GM13977 (cell line): ENCODE data around the gene FNDC1.
"Not testable (repeated sequence)": the region's sequence is repeated elsewhere in the genome, so short reads cannot be mapped to it uniquely, and the experiment has no call there.

Experiments
- DNase-seq: peaks from one replicate; pipeline ENCODE4 v3.0.0; 2012; ENCODE audit warnings: low spot score
- CTCF ChIP-seq: IDR thresholded peaks from 2 replicates; pipeline ENCODE4 v1.5.1; 2012; ENCODE audit warnings: mild to moderate bottlenecking, control low read depth; ENCODE audit not compliant: insufficient read depth; ENCODE audit errors: extremely low read depth, missing control alignments
- in situ Hi-C: fragments of 300-500 bp; cut with MboI; formaldehyde crosslinking; loops from one replicate; pipeline ENCODE4 v1.12.0; 2022; ENCODE audit warnings: low sequenced_read_pairs, low pct_unique_long_range_greater_than_20kb, mixed read lengths, inconsistent platforms; ENCODE audit not compliant: unreplicated experiment

The FNDC1 gene

DNA sequence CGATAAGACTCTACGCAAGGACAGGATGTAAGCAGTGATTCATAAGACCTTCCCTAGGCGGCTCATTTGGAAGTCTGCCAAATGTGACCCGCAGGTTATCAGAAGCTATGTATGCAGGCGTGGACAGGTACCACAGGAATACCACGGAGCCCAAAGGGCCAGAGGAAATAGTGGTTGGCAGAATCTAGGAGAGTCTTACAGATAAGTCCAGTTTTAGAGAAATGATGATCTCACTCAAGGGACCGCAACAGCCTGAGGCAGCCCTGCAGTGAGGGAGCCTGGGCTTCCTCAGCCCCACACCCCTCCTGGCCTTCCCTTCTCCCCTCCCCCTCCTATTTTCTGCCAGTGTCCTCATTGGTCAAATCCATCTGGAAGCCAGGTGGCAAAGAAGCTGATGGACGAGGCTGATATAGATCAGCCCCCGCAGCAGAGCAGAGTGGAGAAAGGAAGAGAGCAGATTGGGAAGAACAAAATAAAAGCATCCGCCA is 110.6 kb downstream of the FNDC1 start:
- DNase-seq: no peak
- in situ Hi-C loops: no loop called here

DNA sequence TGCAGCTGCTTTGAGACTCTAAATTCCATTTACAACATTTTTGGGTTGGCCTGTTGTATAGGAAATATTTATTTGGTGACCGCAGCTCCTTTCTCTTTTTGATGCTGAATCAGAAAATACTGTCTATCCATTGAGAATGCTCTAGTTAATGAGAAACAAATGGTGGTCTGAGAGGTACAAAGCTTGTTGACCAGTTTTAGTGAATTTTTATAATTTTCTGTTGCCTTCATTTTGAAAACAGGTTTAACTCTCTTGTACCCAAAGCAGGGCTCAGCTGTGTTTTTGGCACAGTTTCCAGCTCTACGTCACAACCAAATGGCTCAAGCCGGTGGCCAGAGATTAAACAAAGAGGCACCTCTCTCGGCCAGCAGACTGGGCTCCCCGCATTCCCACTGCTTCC is 113.2 kb downstream of the FNDC1 start:
- DNase-seq: no peak
- no peak for TF ChIP-seq CTCF
- in situ Hi-C loops: no loop called here

More for the DNA sequence above, 110.6 kb downstream of the FNDC1 start:
- TF ChIP-seq CTCF: no peak

GRCh38 chr6:159284661-159285060 is 115.5 kb downstream of the FNDC1 start:
- DNase-seq, in situ Hi-C loops: not testable (repeated sequence)

DNA sequence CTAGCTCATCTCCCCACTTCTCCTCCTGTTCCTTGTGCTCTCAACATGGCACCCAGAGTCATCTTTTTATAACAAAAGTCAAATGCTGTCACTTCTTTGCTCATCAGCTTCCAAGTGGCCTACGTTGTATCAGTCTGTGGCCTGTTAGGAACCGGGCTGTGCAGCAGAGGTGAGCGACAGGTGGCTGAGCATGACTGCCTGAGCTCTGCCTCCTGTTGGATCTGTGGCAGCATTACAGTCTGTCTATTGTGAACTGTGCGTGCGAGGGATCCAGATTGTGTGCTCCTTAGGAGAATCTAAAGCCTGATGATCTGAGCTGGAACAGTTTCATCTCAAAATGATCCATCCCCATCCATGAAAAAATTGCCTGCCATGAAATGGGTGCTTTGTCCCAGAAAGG is 129.6 kb downstream of the FNDC1 start:
- no peak for TF ChIP-seq CTCF
- no peak for DNase-seq
- in situ Hi-C loops: no loop called here

- DNase-seq: no peak
- in situ Hi-C loops: no loop called here
- TF ChIP-seq CTCF: no peak
Observed at GRCh38 chr6:159299566-159299965, 130.4 kb downstream of the FNDC1 start.

- no peak for TF ChIP-seq CTCF
- in situ Hi-C loops: no loop called here
- DNase-seq: no peak
Observed at GRCh38 chr6:159301277-159301676, 132.1 kb downstream of the FNDC1 start.

DNA sequence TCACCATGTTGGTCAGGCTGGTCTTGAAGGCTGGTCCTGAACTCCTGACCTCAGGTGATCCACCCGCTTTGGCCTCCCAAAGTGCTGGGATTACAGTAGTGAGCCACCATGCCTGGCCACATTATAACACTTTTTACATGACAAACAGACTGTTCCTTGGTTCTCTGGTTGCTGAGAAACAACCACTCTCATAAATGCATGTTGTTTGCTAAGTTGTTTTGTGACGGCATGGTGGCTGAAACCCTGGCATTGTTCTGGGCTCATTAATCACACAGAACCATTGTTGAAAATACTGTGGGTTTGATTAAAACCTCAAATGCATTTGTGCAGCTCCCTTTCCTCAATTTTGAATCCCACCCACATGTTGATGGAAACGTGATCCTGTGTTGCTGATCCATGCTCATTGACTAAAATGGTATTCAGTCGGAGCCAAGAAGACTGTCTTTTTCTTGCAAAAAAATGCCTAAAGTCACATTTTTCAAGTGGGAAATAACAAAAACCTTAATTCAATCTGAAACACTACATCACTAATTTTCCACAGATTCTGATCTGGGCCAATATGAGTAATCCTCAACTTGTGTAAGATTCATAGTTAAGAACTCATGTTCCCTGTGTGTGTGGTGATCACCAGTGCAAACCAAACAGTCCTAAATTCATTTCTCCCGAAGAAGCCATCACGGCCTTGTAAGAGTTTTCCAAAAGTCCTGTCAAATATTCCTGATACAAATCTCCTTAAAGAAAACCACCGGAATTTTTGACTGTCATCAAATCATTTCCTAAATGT is 132.8 kb downstream of the FNDC1 start:
- in situ Hi-C loops: no loop called here
- DNase-seq: no peak
- no peak for TF ChIP-seq CTCF
